HEK293 (cell line): ENCODE measurements around the gene CATSPERD.

Experiments
- CTCF ChIA-PET: fragments of 350-600 bp; formaldehyde crosslinking; extraction: SDS; loops from one replicate; lab custom pipeline; 2021; ENCODE audit warnings: antibody characterized with exemption; lab: Yijun Ruan, JAX
- POLR2A ChIA-PET: fragments of 300-600 bp; formaldehyde crosslinking; extraction: SDS; loops from one replicate; lab custom pipeline; 2020; ENCODE audit warnings: antibody characterized with exemption, inconsistent platforms; lab: Yijun Ruan, JAX
- H3K27ac ChIP-seq: fragments of 200-500 bp; sonication (Bioruptor generic); 2 replicates; pipeline ENCODE4 v1.5.1; 2014; ENCODE audit warnings: low read depth, low read length, control low read depth, inconsistent platforms; ENCODE audit errors: extremely low read depth
- H3K36me3 ChIP-seq, 2 experiments: fragments of 200-500 bp in 1 of 2; sonication (Bioruptor generic) in 1 of 2; 1 replicate in 1 of 2; 2 replicates in 1 of 2; pipeline ENCODE4 v1.5.1; 2014 to 2017; ENCODE audit warnings: inconsistent platforms in 2 of 2, low read length in 2 of 2; ENCODE audit not compliant: control insufficient read depth in 2 of 2, insufficient read depth in 1 of 2
- H3K4me1 ChIP-seq: fragments of 200-500 bp; sonication (Bioruptor generic); 2 replicates; pipeline ENCODE4 v1.5.1; 2014; ENCODE audit warnings: mild to moderate bottlenecking, low read length, inconsistent platforms; ENCODE audit not compliant: control insufficient read depth, insufficient read depth
- H3K4me3 ChIP-seq: 2 replicates; pipeline ENCODE4 v1.5.1; 2011; ENCODE audit warnings: low read depth, mild to moderate bottlenecking, control low read depth, low read length, moderate library complexity
- H3K9me3 ChIP-seq: fragments of 200-500 bp; sonication (Bioruptor generic); 2 replicates; pipeline ENCODE4 v1.5.1; 2014; ENCODE audit warnings: low read depth, low read length, inconsistent platforms; ENCODE audit not compliant: control insufficient read depth, insufficient read depth
- GFI1B ChIP-seq: fragments of 450-650 bp; formaldehyde crosslinking; IDR thresholded peaks from 2 replicates; pipeline ENCODE4 v1.5.1; 2016; ENCODE audit warnings: missing biosample characterization, missing genetic modification characterization
- GLI4 ChIP-seq: fragments of 450-650 bp; formaldehyde crosslinking; IDR thresholded peaks from 2 replicates; pipeline ENCODE4 v1.5.1; 2016; ENCODE audit warnings: missing biosample characterization, missing genetic modification characterization
- GLIS1 ChIP-seq: fragments of 450-650 bp; formaldehyde crosslinking; IDR thresholded peaks from 2 replicates; pipeline ENCODE4 v1.5.1; 2016; ENCODE audit warnings: missing biosample characterization, missing genetic modification characterization
- KLF1 ChIP-seq: fragments of 450-650 bp; formaldehyde crosslinking; IDR thresholded peaks from 2 replicates; pipeline ENCODE4 v1.5.1; 2016; ENCODE audit warnings: missing biosample characterization, missing genetic modification characterization
- KLF7 ChIP-seq: fragments of 450-650 bp; formaldehyde crosslinking; IDR thresholded peaks from 2 replicates; pipeline ENCODE4 v1.5.1; 2016; ENCODE audit warnings: missing biosample characterization, missing genetic modification characterization, borderline replicate concordance
- KLF9 ChIP-seq: fragments of 450-650 bp; formaldehyde crosslinking; IDR thresholded peaks from 2 replicates; pipeline ENCODE4 v1.5.1; 2016; ENCODE audit warnings: missing biosample characterization, missing genetic modification characterization, low read depth
- OSR2 ChIP-seq: fragments of 450-650 bp; formaldehyde crosslinking; IDR thresholded peaks from 2 replicates; pipeline ENCODE4 v1.5.1; 2016; ENCODE audit warnings: missing biosample characterization, missing genetic modification characterization
- PRDM1 ChIP-seq: fragments of 450-650 bp; formaldehyde crosslinking; IDR thresholded peaks from 2 replicates; pipeline ENCODE4; 2016; ENCODE audit warnings: missing biosample characterization, missing genetic modification characterization
- SCRT2 ChIP-seq: fragments of 450-650 bp; formaldehyde crosslinking; IDR thresholded peaks from 2 replicates; pipeline ENCODE4 v1.5.1; 2016; ENCODE audit warnings: missing biosample characterization, missing genetic modification characterization
- ZFHX2 ChIP-seq: fragments of 450-650 bp; formaldehyde crosslinking; conservative IDR thresholded peaks from 2 replicates; pipeline ENCODE4 v1.5.1; 2016; ENCODE audit warnings: missing biosample characterization, missing genetic modification characterization
- ZIC2 ChIP-seq: fragments of 450-650 bp; formaldehyde crosslinking; IDR thresholded peaks from 2 replicates; pipeline ENCODE4 v1.5.1; 2016; ENCODE audit warnings: missing biosample characterization, missing genetic modification characterization
- ZNF114 ChIP-seq: fragments of 450-650 bp; formaldehyde crosslinking; IDR thresholded peaks from 2 replicates; pipeline ENCODE4 v1.5.0; 2017; ENCODE audit warnings: missing biosample characterization, missing genetic modification characterization
- ZNF132 ChIP-seq: fragments of 450-650 bp; formaldehyde crosslinking; IDR thresholded peaks from 2 replicates; pipeline ENCODE4 v1.5.1; 2017; ENCODE audit warnings: missing biosample characterization, missing genetic modification characterization, borderline replicate concordance
- ZNF146 ChIP-seq: fragments of 450-650 bp; formaldehyde crosslinking; IDR thresholded peaks from 2 replicates; pipeline ENCODE4 v1.5.1; 2016; ENCODE audit warnings: missing biosample characterization, missing genetic modification characterization
- ZNF174 ChIP-seq: fragments of 450-650 bp; formaldehyde crosslinking; IDR thresholded peaks from 2 replicates; pipeline ENCODE4 v1.5.0; 2017; ENCODE audit warnings: missing biosample characterization, mild to moderate bottlenecking, missing genetic modification characterization
- ZNF175 ChIP-seq: fragments of 450-650 bp; formaldehyde crosslinking; IDR thresholded peaks from 2 replicates; pipeline ENCODE4 v1.5.1; 2016; ENCODE audit warnings: missing biosample characterization, missing genetic modification characterization
- ZNF184 ChIP-seq: fragments of 450-650 bp; IDR thresholded peaks from 2 replicates; pipeline ENCODE4 v1.5.1; 2018; ENCODE audit warnings: missing biosample characterization, mild to moderate bottlenecking, missing genetic modification characterization
- ZNF19 ChIP-seq: fragments of 450-650 bp; formaldehyde crosslinking; IDR thresholded peaks from 2 replicates; pipeline ENCODE4; 2016; ENCODE audit warnings: missing biosample characterization, missing genetic modification characterization, low read depth
- ZNF202 ChIP-seq: fragments of 450-650 bp; formaldehyde crosslinking; IDR thresholded peaks from 2 replicates; pipeline ENCODE4 v1.5.1; 2016; ENCODE audit warnings: missing biosample characterization, missing genetic modification characterization, borderline replicate concordance
- ZNF354C ChIP-seq: fragments of 450-650 bp; formaldehyde crosslinking; IDR thresholded peaks from 2 replicates; pipeline ENCODE4 v1.5.1; 2016; ENCODE audit warnings: missing biosample characterization, missing genetic modification characterization, low read depth, borderline replicate concordance
- ZNF560 ChIP-seq: fragments of 450-650 bp; formaldehyde crosslinking; IDR thresholded peaks from 2 replicates; pipeline ENCODE4 v1.5.1; 2017; ENCODE audit warnings: missing biosample characterization, missing genetic modification characterization, borderline replicate concordance
- ZNF561 ChIP-seq: fragments of 450-650 bp; IDR thresholded peaks from 2 replicates; pipeline ENCODE4 v1.5.1; 2018; ENCODE audit warnings: missing biosample characterization, missing genetic modification characterization, borderline replicate concordance
- ZNF585B ChIP-seq: fragments of 450-650 bp; formaldehyde crosslinking; IDR thresholded peaks from 2 replicates; pipeline ENCODE4 v1.5.1; 2016; ENCODE audit warnings: missing biosample characterization, missing genetic modification characterization
- ZNF600 ChIP-seq: fragments of 450-650 bp; formaldehyde crosslinking; IDR thresholded peaks from 2 replicates; pipeline ENCODE4 v1.5.1; 2016; ENCODE audit warnings: missing biosample characterization, missing genetic modification characterization
- ZNF658 ChIP-seq: fragments of 450-650 bp; formaldehyde crosslinking; IDR thresholded peaks from 2 replicates; pipeline ENCODE4; 2016; ENCODE audit warnings: missing biosample characterization, missing genetic modification characterization
- ZNF660 ChIP-seq: fragments of 450-650 bp; IDR thresholded peaks from 2 replicates; pipeline ENCODE4 v1.5.1; 2018; ENCODE audit warnings: missing biosample characterization, mild to moderate bottlenecking, missing genetic modification characterization
- ZNF664 ChIP-seq: fragments of 450-650 bp; formaldehyde crosslinking; IDR thresholded peaks from 2 replicates; pipeline ENCODE4 v1.5.1; 2016; ENCODE audit warnings: missing biosample characterization, missing genetic modification characterization
- TF ChIP-seq, protein P1 (sequence below): fragments of 450-650 bp; formaldehyde crosslinking; IDR thresholded peaks from 2 replicates; pipeline ENCODE4 v1.5.1; 2016; ENCODE audit warnings: missing biosample characterization, missing genetic modification characterization
- TF ChIP-seq, protein P2 (sequence below): fragments of 450-650 bp; formaldehyde crosslinking; IDR thresholded peaks from 2 replicates; pipeline ENCODE4 v1.5.1; 2016; ENCODE audit warnings: missing biosample characterization, missing genetic modification characterization
- TF ChIP-seq, protein P3 (sequence below): fragments of 450-650 bp; formaldehyde crosslinking; IDR thresholded peaks from 2 replicates; pipeline ENCODE4 v1.5.1; 2016; ENCODE audit warnings: missing biosample characterization, missing genetic modification characterization

The CATSPERD gene

DNA sequence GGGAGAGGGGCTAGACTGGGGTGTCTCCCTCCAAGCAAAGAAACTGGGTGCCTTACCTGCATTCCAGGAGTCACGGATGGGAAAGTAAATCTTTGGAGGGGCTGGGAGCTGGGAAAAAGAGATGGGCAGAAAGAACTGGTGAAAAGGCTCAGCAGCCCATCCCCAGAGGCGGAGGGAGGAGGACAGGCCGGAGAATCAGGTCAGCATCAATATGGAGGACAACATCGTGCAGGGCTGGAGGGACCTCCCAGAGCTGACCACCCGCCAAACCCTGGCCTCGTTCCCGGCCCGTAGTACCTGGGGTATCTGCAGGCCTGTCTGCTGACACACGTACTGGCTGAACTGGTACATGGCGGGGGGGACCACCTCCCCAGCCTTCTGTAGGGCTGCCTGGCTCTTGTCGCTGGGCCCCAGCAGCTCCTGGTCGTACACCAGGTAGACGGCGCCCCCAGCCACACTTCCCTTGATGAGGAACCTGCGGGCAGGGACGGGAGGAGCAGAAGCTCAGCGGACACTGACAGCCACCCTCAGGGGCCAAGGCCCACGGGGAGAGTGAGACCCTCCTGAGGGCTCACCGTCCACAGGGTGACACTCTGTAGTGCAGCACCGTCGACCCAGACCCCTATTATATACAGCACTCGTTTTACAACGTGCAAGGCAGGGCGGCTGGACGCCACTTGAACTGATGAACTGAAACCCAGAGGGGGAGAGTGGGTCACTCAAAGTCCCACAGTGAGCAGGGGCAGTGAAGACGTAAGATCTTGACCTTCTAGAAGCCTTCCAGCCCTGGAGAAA lies 41.0 kb upstream of the CATSPERD start:
- TF ChIP-seq GLI4: no peak
- TF ChIP-seq ZNF354C (tag by site-specific recombination): no peak
- CTCF ChIA-PET: no interaction called here
- peak overlapping the region; percentile 94 for H3K4me3 ChIP-seq
- POLR2A ChIA-PET: interaction anchor here (0.6 to 4.1 kb wide), 3 partner anchors 10 to 56 kb away, joined by 4 to 24 read pairs (median 4); partner anchors contain the start of genes RPL36 and SAFB
- no peaks in the 10 kb centered on the region for H3K9me3 ChIP-seq
- peak overlapping the region; percentile 25; the same call in 1 of the 2 replicates for H3K27ac ChIP-seq
- H3K36me3 ChIP-seq: peaks cover 0 to 6% of the 10 kb centered on the region in 2 experiments; a peak in 1 of 3 replicates
- H3K4me1 ChIP-seq: no peaks in the 10 kb centered on the region

DNA sequence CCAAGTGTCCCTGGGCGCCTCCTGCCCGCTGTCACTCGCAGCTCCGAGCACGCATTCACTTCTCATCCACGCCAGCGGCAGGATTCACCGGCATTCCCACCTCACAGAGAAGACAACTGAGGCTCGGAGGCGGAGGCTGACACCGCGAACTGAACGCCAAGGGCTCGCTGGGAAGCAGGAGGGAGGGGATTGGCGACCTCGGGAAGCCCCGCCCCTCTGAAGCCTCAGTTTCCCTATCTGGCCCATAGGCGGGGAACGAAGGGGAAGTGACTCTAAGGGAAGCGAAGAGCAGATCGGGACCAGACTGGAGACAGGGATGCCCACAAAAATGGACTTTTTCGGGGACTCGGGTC lies 40.4 kb upstream of the CATSPERD start:
- POLR2A ChIA-PET: interaction anchor here (0.6 to 4.1 kb wide), 3 partner anchors 9 to 57 kb away, joined by 4 to 24 read pairs (median 4); partner anchors contain the start of genes RPL36 and SAFB
- H3K27ac ChIP-seq: peak overlapping the region; percentile 25; the same call in 1 of the 2 replicates
- TF ChIP-seq KLF1 (tag by site-specific recombination): no peak; the same call in 1 of the 2 replicates
- TF ChIP-seq ZFHX2 (tag by site-specific recombination): peak; percentile 40; the same call in 1 of the 2 replicates
- TF ChIP-seq ZNF184 (tag by site-specific recombination): no peak
- TF ChIP-seq, protein P1, sequence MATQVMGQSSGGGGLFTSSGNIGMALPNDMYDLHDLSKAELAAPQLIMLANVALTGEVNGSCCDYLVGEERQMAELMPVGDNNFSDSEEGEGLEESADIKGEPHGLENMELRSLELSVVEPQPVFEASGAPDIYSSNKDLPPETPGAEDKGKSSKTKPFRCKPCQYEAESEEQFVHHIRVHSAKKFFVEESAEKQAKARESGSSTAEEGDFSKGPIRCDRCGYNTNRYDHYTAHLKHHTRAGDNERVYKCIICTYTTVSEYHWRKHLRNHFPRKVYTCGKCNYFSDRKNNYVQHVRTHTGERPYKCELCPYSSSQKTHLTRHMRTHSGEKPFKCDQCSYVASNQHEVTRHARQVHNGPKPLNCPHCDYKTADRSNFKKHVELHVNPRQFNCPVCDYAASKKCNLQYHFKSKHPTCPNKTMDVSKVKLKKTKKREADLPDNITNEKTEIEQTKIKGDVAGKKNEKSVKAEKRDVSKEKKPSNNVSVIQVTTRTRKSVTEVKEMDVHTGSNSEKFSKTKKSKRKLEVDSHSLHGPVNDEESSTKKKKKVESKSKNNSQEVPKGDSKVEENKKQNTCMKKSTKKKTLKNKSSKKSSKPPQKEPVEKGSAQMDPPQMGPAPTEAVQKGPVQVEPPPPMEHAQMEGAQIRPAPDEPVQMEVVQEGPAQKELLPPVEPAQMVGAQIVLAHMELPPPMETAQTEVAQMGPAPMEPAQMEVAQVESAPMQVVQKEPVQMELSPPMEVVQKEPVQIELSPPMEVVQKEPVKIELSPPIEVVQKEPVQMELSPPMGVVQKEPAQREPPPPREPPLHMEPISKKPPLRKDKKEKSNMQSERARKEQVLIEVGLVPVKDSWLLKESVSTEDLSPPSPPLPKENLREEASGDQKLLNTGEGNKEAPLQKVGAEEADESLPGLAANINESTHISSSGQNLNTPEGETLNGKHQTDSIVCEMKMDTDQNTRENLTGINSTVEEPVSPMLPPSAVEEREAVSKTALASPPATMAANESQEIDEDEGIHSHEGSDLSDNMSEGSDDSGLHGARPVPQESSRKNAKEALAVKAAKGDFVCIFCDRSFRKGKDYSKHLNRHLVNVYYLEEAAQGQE (tag by site-specific recombination): no peak
- no peak for TF ChIP-seq ZNF174 (tag by site-specific recombination)
- TF ChIP-seq ZIC2 (tag by site-specific recombination): no peak
- TF ChIP-seq ZNF114: no peak
- TF ChIP-seq KLF9 (tag by site-specific recombination): peak; percentile 60
- TF ChIP-seq ZNF175 (tag by site-specific recombination): no peak
- no peak for TF ChIP-seq GLIS1
- TF ChIP-seq ZNF19 (tag by site-specific recombination): no peak
- no peak for TF ChIP-seq ZNF585B (tag by site-specific recombination)
- TF ChIP-seq ZNF132: no peak
- TF ChIP-seq SCRT2 (tag by site-specific recombination): no peak
- TF ChIP-seq ZNF658 (tag by site-specific recombination): no peak
- TF ChIP-seq ZNF561 (tag by site-specific recombination): no peak
- TF ChIP-seq OSR2 (tag by site-specific recombination): no peak
- TF ChIP-seq ZNF146: no peak
- no peak for TF ChIP-seq ZNF600 (tag by site-specific recombination)
- TF ChIP-seq PRDM1 (tag by site-specific recombination): no peak
- peak; percentile 60; the same call in 1 of the 2 replicates for TF ChIP-seq KLF7 (tag by site-specific recombination)
- no peak for TF ChIP-seq ZNF202 (tag by site-specific recombination)
- TF ChIP-seq, protein P2, sequence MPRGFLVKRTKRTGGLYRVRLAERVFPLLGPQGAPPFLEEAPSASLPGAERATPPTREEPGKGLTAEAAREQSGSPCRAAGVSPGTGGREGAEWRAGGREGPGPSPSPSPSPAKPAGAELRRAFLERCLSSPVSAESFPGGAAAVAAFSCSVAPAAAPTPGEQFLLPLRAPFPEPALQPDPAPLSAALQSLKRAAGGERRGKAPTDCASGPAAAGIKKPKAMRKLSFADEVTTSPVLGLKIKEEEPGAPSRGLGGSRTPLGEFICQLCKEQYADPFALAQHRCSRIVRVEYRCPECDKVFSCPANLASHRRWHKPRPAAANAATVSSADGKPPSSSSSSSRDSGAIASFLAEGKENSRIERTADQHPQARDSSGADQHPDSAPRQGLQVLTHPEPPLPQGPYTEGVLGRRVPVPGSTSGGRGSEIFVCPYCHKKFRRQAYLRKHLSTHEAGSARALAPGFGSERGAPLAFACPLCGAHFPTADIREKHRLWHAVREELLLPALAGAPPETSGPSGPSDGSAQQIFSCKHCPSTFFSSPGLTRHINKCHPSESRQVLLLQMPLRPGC (tag by site-specific recombination): no peak
- TF ChIP-seq ZNF660 (tag by site-specific recombination): no peak
- TF ChIP-seq ZNF664 (tag by site-specific recombination): no peak
- TF ChIP-seq GFI1B (tag by site-specific recombination): no peak
- TF ChIP-seq ZNF560 (tag by site-specific recombination): no peak
- TF ChIP-seq, protein P3, sequence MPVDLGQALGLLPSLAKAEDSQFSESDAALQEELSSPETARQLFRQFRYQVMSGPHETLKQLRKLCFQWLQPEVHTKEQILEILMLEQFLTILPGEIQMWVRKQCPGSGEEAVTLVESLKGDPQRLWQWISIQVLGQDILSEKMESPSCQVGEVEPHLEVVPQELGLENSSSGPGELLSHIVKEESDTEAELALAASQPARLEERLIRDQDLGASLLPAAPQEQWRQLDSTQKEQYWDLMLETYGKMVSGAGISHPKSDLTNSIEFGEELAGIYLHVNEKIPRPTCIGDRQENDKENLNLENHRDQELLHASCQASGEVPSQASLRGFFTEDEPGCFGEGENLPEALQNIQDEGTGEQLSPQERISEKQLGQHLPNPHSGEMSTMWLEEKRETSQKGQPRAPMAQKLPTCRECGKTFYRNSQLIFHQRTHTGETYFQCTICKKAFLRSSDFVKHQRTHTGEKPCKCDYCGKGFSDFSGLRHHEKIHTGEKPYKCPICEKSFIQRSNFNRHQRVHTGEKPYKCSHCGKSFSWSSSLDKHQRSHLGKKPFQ (tag by site-specific recombination): no peak

More for the DNA sequence above, 40.4 kb upstream of the CATSPERD start:
- Histone ChIP-seq H3K9me3 (no peaks in the 10 kb centered on the region), H3K36me3 (peaks cover 0 to 6% of the 10 kb centered on the region in 2 experiments; a peak in 1 of 3 replicates), H3K4me1 (no peaks in the 10 kb centered on the region), H3K4me3 (peak overlapping the region; percentile 94)
- CTCF ChIA-PET: no interaction called here
